ENCODE measurements around the gene AUTS2.
"Not testable (repeated sequence)": the region's sequence is repeated elsewhere in the genome, so short reads cannot be mapped to it uniquely, and the experiment has no call there.

Gene AUTS2

DNA sequence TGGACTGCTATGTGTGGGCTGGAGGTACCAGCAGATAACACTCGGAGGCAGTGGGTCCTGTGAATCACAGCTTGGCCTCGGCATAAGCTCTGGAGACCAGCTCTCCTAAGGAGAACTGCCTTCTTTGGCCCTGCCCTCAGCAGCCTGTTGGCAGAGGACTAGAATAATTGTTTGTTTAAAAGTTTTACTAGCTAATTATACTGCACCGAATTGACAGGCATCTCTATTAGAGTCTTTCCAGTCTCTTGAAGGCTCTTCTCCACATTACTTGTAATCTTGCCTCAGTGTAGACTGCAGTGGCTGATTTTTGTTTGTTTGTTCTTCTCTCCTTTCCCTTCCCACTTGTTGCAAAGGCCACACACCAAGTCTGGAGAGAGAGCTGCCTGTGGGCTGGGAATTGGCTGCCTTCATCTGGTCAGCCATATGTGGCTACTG, 183.2 kb downstream of the AUTS2 start:
- Histone ChIP-seq H3K27me3 (no peaks in the 10 kb centered on the region), H3K9me3 (no peaks in the 10 kb centered on the region), H3K4me1 (peaks cover 0 to 38% (median 20%) of the 10 kb centered on the region in 4 donors), H3K27ac (peak overlapping the region in 1 of 2 donors; percentile 57), H3K36me3 (no peaks in the 10 kb centered on the region), H3K4me3 (no peak overlapping the region)
- no peak for TF ChIP-seq CTCF (IDR thresholded peaks at IDR 0.05)
- intact Hi-C loops (cut with DNase I; ENCODE audit: low total_unique reads) = no loop called here
- DNase-seq = peak in 1 of 2 donors; percentile 24

GRCh38 chr7:69782917-69783684, 184.8 kb downstream of the AUTS2 start:
- Histone ChIP-seq H3K4me1 (peaks cover 0 to 38% (median 21%) of the 10 kb centered on the region in 4 donors), H3K36me3 (no peaks in the 10 kb centered on the region), H3K9me3 (no peaks in the 10 kb centered on the region), H3K4me3 (no peak overlapping the region), H3K27ac (peak overlapping the region in 1 of 2 donors; percentile 13), H3K27me3 (no peaks in the 10 kb centered on the region)
- peak; percentile 46 to 70 for DNase-seq
- intact Hi-C loops (cut with DNase I; ENCODE audit: low total_unique reads) = no loop called here
- TF ChIP-seq CTCF (IDR thresholded peaks at IDR 0.05) = no peak

GRCh38 chr7:69786130-69786529, 187.9 kb downstream of the AUTS2 start:
- H3K9me3 ChIP-seq; H3K4me3 ChIP-seq; H3K36me3 ChIP-seq; intact Hi-C loops (cut with DNase I; ENCODE audit: low total_unique reads); H3K27me3 ChIP-seq; H3K27ac ChIP-seq; DNase-seq: not testable (repeated sequence)
- peaks cover 0 to 34% (median 20%) of the 10 kb centered on the region in 4 donors for H3K4me1 ChIP-seq

- Histone ChIP-seq H3K4me1 (peaks cover 0 to 27% (median 17%) of the 10 kb centered on the region in 4 donors), H3K4me3 (no peak overlapping the region), H3K27ac (no peak overlapping the region), H3K9me3 (no peaks in the 10 kb centered on the region), H3K27me3 (no peaks in the 10 kb centered on the region), H3K36me3 (no peaks in the 10 kb centered on the region)
- no peak for DNase-seq
- intact Hi-C loops (cut with DNase I; ENCODE audit: low total_unique reads) = no loop called here
- TF ChIP-seq CTCF (IDR thresholded peaks at IDR 0.05) = no peak
Measured at GRCh38 chr7:69786730-69787395, 188.6 kb downstream of the AUTS2 start.

DNA sequence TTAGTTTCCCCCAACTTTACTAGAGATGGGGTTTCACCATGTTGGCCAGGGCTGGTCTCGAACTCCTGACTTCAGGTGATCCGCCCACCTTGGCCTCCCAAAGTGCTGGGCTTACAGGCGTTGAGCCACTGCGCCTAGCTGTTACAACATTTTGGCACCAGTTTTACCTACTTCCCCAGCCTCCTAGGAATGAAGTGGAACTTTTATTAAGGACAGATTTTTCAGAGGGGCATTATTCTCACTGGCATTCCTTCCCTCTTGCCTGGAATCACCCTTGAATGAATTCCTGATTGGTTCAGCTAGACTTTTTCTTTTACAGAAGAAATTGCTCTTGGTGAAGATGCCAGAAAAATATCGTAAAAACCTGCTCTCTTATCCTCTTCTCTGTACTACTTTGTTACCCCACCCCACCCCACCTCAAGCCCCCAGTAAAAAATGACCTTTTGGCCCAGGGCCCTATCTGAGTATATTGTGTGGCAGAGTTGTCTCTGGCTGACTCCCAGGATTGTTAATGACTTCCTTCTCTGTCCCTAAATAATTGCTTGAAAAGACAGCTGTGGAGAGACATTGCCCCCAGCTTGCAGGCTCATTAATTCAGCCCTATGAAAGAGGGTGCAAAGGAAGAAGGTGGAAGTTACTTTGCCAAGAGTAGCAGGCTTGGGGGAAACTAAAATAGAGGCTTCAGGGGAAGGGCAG, 189.6 kb downstream of the AUTS2 start:
- no peak for TF ChIP-seq CTCF (IDR thresholded peaks at IDR 0.05)
- no peaks in the 10 kb centered on the region for H3K36me3 ChIP-seq
- no peak overlapping the region for H3K4me3 ChIP-seq
- intact Hi-C loops (cut with DNase I; ENCODE audit: low total_unique reads) = no loop called here
- no peak for DNase-seq
- H3K4me1 ChIP-seq = peaks cover 0 to 16% (median 12%) of the 10 kb centered on the region in 4 donors
- no peaks in the 10 kb centered on the region for H3K27me3 ChIP-seq
- H3K9me3 ChIP-seq = no peaks in the 10 kb centered on the region
- H3K27ac ChIP-seq = no peak overlapping the region

- Histone ChIP-seq H3K36me3 (no peaks in the 10 kb centered on the region), H3K4me1 (peaks cover 0 to 5% (median 0%) of the 10 kb centered on the region in 4 donors), H3K9me3 (no peaks in the 10 kb centered on the region), H3K4me3 (no peak overlapping the region), H3K27ac (no peak overlapping the region), H3K27me3 (no peaks in the 10 kb centered on the region)
- intact Hi-C loops (cut with DNase I; ENCODE audit: low total_unique reads) = no loop called here
- DNase-seq = no peak
- TF ChIP-seq CTCF (IDR thresholded peaks at IDR 0.05) = no peak
Measured at GRCh38 chr7:69789563-69789962, 191.3 kb downstream of the AUTS2 start.
